Progenitor cell of endocrine pancreas (in vitro differentiated cells): ENCODE results near the gene SS18L1. TPM values are rescaled to one million over a fixed set of nuclear protein-coding genes. Genes with fewer than 3 reads are reported as not detected.

ENCODE experiments used
- DNase-seq: peaks from one replicate; pipeline ENCODE4 v3.0.0; 2021; ENCODE audit warnings: low spot score; ENCODE audit not compliant: unreplicated experiment
- H3K27ac Mint-ChIP-seq: 2 replicates; pipeline ENCODE4 v1.8.0; 2021; ENCODE audit warnings: mild to moderate bottlenecking, moderate library complexity, mixed read lengths
- H3K27me3 Mint-ChIP-seq: 2 replicates; pipeline ENCODE4 v1.8.0; 2021; ENCODE audit warnings: mixed read lengths
- H3K36me3 Mint-ChIP-seq: 2 replicates; pipeline ENCODE4 v1.8.0; 2022; ENCODE audit warnings: mixed read lengths; ENCODE audit not compliant: insufficient read depth
- H3K4me1 Mint-ChIP-seq: 2 replicates; pipeline ENCODE4 v1.8.0; 2021; ENCODE audit warnings: low read depth, mixed read lengths
- H3K4me3 Mint-ChIP-seq: 2 replicates; pipeline ENCODE4 v1.8.0; 2021; ENCODE audit warnings: low read depth, mild to moderate bottlenecking, moderate library complexity, mixed read lengths
- H3K9me3 Mint-ChIP-seq: 2 replicates; pipeline ENCODE4 v1.8.0; 2021; ENCODE audit warnings: low read depth, mixed read lengths
- CTCF ChIP-seq: fragments of 200-600 bp; sonication (generic); IDR thresholded peaks from one replicate; pipeline ENCODE4 v1.5.0; 2021; ENCODE audit warnings: antibody characterized with exemption, mild to moderate bottlenecking; ENCODE audit not compliant: unreplicated experiment
- total RNA-seq: library from RNA; stranded (reverse); gene quantifications from 2 replicates; pipeline ENCODE4 v1.2.1, GENCODE V29; 2021

The SS18L1 gene
- total RNA-seq, 1 donor from 2014 or later = 29.8 TPM

- H3K4me1 Mint-ChIP-seq = no peaks in the 10 kb centered on the region
- peaks cover 3% of the 10 kb centered on the region for H3K27me3 Mint-ChIP-seq
- no peak for TF ChIP-seq CTCF
- H3K36me3 Mint-ChIP-seq = no peaks in the 10 kb centered on the region
- no peak overlapping the region for H3K27ac Mint-ChIP-seq
- no peak for DNase-seq
- peaks cover under 1% of the 10 kb centered on the region for H3K9me3 Mint-ChIP-seq
- no peak overlapping the region for H3K4me3 Mint-ChIP-seq
These were observed 39.9 kb upstream of the SS18L1 start for GRCh38 chr20:62103508-62104233.

- Mint-ChIP-seq H3K27ac (no peak overlapping the region), H3K9me3 (peaks cover 7% of the 10 kb centered on the region), H3K27me3 (peaks cover 3% of the 10 kb centered on the region), H3K36me3 (peaks cover under 1% of the 10 kb centered on the region), H3K4me1 (no peaks in the 10 kb centered on the region), H3K4me3 (no peak overlapping the region)
- no peak for DNase-seq
- no peak for TF ChIP-seq CTCF
These were observed 39.3 kb upstream of the SS18L1 start for GRCh38 chr20:62104234-62104789.

GRCh38 chr20:62104791-62105345 is 38.7 kb upstream of the SS18L1 start:
- Mint-ChIP-seq H3K4me3 (no peak overlapping the region), H3K27me3 (peaks cover 3% of the 10 kb centered on the region), H3K4me1 (no peaks in the 10 kb centered on the region), H3K27ac (no peak overlapping the region), H3K36me3 (peaks cover 3% of the 10 kb centered on the region), H3K9me3 (peaks cover 9% of the 10 kb centered on the region)
- no peak for TF ChIP-seq CTCF
- no peak for DNase-seq

GRCh38 chr20:62105592-62105991 is 38.0 kb upstream of the SS18L1 start:
- no peak overlapping the region for H3K27ac Mint-ChIP-seq

GRCh38 chr20:62111148-62111547 is 32.4 kb upstream of the SS18L1 start:
- DNase-seq = no peak
- no peak overlapping the region for H3K27ac Mint-ChIP-seq
- peaks cover 18% of the 10 kb centered on the region for H3K9me3 Mint-ChIP-seq
- no peak overlapping the region for H3K4me3 Mint-ChIP-seq
- H3K4me1 Mint-ChIP-seq = no peaks in the 10 kb centered on the region
- H3K27me3 Mint-ChIP-seq = peaks cover 10% of the 10 kb centered on the region
- H3K36me3 Mint-ChIP-seq = peaks cover 3% of the 10 kb centered on the region
- no peak for TF ChIP-seq CTCF

More at GRCh38 chr20:62105592-62105991, 38.0 kb upstream of the SS18L1 start:
- Mint-ChIP-seq H3K36me3 (peaks cover 3% of the 10 kb centered on the region), H3K4me1 (no peaks in the 10 kb centered on the region), H3K4me3 (no peak overlapping the region), H3K9me3 (peaks cover 12% of the 10 kb centered on the region), H3K27me3 (peaks cover under 1% of the 10 kb centered on the region)
- DNase-seq = no peak
- TF ChIP-seq CTCF = no peak
